Fibroblast of peridontal ligament (primary cell): ENCODE data around the gene CPD.

Experiments used
- DNase-seq: peaks from one replicate; pipeline ENCODE4 v3.0.0-alpha.2; 2010; ENCODE audit errors: extremely low read depth

The CPD gene

GRCh38 chr17:30503558-30503957 is 124.8 kb downstream of the CPD start:
- DNase-seq, result peak; percentile 14

GRCh38 chr17:30505868-30506417 is 127.2 kb downstream of the CPD start:
- DNase-seq, result no peak

- no peak for DNase-seq
Measured at GRCh38 chr17:30506481-30506880, 127.8 kb downstream of the CPD start.

- peak; percentile 76 for DNase-seq
Measured at GRCh38 chr17:30513346-30513745, 134.6 kb downstream of the CPD start.

GRCh38 chr17:30514895-30515596 is 136.3 kb downstream of the CPD start:
- DNase-seq, result no peak

GRCh38 chr17:30517786-30518185 is 139.1 kb downstream of the CPD start:
- DNase-seq, result peak; percentile 23

GRCh38 chr17:30519166-30519565 is 140.4 kb downstream of the CPD start:
- DNase-seq, result peak; percentile 32
